OCI-M2 (cell line): ENCODE results near the gene DNAJB7.
"Not testable (repeated sequence)": the region's sequence is repeated elsewhere in the genome, so short reads cannot be mapped to it uniquely, and the experiment has no call there.

Experiments used
- DNase-seq: peaks from one replicate; lab custom pipeline; 2025; ENCODE audit not compliant: unreplicated experiment; lab: John Stamatoyannopoulos, UW

DNAJB7 gene

DNA sequence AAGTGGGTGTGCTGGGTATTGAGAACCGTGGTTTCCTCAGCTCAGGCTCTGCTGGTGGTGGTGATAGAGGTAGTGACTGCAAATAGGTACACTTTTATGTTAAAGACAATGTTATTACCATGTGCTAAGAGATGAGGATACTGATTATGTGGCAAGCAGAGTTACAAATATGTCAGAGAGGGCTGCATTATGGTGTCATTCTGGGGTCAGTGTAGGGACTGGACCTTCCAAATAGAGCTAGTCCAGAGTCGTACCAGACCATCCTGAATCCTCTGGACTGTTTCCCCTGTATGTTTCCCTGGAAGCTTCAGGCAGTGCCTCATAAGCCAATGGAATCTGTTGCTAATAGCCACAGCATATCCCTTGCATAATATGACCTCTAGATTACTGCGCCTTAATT is at the start of gene DNAJB7:
TSS of gene DNAJB7 (minus strand) at position 101 of the 400 bp plus-strand sequence. CDS start 119 bp downstream, outside the sequence.
- no peak for DNase-seq

GRCh38 chr22:40908895-40909294 is 47.0 kb upstream of the DNAJB7 start:
- no peak for DNase-seq

DNA sequence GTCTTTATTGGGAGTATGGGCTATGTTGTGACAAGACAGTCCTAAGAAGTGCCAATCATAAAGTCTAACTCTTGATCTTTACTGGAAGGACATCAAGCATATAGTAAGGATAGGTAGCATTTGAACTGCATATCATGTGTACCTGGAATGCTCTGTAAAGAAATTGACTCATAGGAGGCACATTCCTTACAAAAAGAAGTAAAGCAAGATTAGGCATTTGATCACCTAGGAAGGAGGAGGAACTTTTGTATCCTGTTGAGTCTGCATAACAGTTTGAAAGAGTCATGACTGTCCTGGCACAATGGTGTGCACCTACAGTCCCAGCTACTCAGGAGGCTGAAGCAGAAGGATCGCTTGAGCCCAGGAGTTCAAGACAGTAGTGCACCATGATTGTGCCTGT is 42.2 kb upstream of the DNAJB7 start:
- DNase-seq: no peak

GRCh38 chr22:40898850-40899357 is 37.0 kb upstream of the DNAJB7 start:
- DNase-seq: no peak

DNA sequence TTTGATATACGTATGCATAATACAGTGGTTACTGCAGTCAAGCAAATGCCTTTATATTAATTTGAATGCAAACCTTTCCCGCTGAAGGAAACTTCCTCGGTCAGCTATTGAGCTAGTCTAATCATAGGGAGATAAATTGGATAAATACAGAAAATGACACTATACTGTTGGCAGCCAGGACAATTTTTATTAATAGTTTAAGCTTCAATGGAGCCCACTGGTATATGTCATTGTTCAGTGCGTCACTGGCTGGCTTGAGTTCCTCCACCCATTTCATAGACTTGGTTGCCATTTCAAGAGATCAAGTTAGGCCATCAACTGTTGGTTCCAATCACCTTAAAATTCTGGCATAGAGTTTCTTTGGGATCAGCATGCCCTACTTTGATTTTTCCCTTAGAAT is 32.5 kb upstream of the DNAJB7 start:
- DNase-seq: no peak

GRCh38 chr22:40890881-40891280 is 29.0 kb upstream of the DNAJB7 start:
- DNase-seq: no peak

GRCh38 chr22:40889116-40889515 is 27.2 kb upstream of the DNAJB7 start:
- DNase-seq: no peak

DNA sequence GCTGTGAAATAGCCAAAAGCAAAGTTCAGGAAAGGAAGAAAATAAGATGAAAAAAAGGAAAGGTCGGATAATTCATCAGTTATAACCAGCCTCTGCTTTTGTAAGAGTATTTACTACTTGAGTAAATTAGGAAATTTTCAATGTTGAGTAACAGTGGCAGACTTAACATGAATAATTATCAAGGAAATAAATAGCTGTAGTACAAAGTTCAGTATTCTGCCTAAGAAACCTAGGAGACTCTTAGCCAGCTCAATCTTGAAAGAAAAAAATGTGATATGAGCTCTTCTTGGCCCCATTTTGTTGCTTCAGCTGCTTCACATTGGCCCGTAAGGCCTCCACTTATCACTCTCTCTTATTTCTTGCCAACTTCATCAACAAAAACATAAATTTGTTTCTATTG is 17.0 kb upstream of the DNAJB7 start:
- no peak for DNase-seq

GRCh38 chr22:40877488-40877887 is 15.6 kb upstream of the DNAJB7 start:
- no peak for DNase-seq

GRCh38 chr22:40876907-40877306 is 15.0 kb upstream of the DNAJB7 start:
- DNase-seq: no peak

DNA sequence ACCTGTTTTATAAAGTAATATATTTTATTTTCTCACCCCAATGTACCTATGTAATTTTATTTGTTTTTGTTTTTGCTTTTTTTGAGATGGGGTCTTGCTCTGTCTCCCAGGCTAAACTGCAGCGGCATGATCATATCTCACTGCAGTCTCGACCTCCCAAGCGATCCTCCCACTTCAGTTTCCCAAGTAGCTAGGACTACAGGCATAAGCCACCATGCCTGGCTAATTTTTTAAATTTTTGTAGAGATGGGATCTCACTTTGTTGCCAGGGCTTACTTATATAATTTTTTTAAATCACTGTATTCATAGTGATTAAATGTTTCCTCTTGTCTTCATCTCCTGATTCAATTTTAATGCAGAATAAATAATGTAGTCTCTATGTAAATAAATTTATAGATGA is 13.2 kb upstream of the DNAJB7 start:
- no peak for DNase-seq

GRCh38 chr22:40874016-40874415 is 12.1 kb upstream of the DNAJB7 start:
- no peak for DNase-seq

- DNase-seq: not testable (repeated sequence)
Observed at GRCh38 chr22:40868379-40868778, 6.5 kb upstream of the DNAJB7 start.

DNA sequence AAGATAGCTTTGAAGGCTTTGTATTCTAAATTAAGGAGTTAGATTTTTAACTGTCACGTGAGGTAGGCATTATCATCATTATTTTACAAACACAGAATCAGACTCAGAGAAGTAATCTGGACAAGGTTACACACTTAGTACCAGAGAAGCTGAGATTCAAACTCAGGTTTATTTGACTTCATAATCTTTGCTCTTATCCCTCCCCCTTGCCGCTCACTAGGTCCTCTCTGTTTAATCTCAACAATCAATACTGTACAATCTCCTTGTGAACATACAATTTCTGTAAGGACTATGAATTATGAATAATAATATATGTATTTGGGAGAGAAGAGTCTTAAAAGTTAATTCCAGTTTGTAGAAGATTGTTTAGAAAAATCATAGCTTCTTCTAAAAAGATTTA is 5.2 kb upstream of the DNAJB7 start:
- DNase-seq: no peak

DNA sequence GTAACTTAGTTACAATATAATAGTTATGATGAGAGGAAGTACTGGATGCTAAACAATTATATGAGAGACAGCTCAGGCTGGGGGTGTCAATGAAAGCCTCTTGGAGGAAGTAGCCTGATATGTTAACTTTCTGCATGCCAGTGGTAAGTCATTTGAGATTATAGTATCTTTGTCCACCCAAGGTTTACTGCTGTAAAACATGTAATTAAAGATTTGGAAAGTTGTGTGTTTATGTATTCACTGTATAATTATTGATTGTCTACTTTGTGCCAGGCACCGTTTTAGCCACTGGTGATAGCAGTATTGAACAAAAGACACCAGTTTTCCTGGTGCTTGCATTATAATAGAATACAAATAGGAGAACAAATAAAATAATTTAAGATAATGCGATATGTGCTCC is 624 bp upstream of the DNAJB7 start:
- no peak for DNase-seq

- DNase-seq: no peak
Observed at GRCh38 chr22:40857309-40857855, 4.5 kb downstream of the DNAJB7 start.

DNA sequence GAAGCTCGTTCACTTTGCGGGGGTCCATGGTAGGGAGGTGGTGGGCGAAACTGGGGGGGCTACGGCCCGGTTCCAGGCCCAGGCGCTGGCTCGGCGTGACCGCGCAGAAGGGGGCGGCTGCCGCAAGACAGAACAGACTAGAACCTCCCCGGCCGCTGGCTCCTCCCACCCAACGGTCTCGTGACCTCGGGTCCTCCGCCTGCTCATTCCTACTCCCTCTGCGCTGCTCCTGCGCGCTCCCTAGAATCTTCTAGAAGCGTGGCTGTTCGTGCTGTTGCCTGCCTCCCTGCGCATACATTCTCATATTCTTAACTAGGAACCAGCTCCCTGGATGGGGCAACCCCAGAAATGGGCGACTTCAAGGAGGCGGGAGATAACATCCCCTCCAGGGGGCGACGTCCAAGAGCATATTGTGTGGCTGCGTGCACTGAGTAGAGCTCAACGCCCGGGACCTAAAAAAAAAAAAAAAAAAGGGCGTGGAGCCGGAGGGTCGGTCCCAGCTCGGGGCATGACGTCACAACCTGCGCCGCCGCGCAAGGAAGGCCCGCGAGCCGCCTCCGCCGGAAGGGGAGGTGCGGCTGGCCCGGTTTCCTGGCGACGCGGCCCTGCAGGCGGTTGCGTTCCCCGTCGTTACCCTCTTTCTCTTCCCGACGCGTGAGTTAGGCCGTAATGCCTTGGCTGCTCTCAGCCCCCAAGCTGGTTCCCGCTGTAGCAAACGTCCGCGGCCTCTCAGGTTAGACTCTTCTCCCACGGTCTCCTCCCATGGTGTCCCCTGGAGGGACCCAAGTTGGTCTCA is 5.2 kb downstream of the DNAJB7 start, which contains the start of the genes ST13 and XPNPEP3:
TSS of gene ST13 (minus strand) at position 127 of the 796 bp plus-strand sequence. CDS start at position 28, 99 bp downstream.
TSS of gene XPNPEP3 (plus strand) at position 636 of the 796 bp plus-strand sequence. CDS start at position 670, 34 bp downstream.
- DNase-seq: peak; percentile 93

GRCh38 chr22:40855979-40856512 is 5.9 kb downstream of the DNAJB7 start:
- no peak for DNase-seq

DNA sequence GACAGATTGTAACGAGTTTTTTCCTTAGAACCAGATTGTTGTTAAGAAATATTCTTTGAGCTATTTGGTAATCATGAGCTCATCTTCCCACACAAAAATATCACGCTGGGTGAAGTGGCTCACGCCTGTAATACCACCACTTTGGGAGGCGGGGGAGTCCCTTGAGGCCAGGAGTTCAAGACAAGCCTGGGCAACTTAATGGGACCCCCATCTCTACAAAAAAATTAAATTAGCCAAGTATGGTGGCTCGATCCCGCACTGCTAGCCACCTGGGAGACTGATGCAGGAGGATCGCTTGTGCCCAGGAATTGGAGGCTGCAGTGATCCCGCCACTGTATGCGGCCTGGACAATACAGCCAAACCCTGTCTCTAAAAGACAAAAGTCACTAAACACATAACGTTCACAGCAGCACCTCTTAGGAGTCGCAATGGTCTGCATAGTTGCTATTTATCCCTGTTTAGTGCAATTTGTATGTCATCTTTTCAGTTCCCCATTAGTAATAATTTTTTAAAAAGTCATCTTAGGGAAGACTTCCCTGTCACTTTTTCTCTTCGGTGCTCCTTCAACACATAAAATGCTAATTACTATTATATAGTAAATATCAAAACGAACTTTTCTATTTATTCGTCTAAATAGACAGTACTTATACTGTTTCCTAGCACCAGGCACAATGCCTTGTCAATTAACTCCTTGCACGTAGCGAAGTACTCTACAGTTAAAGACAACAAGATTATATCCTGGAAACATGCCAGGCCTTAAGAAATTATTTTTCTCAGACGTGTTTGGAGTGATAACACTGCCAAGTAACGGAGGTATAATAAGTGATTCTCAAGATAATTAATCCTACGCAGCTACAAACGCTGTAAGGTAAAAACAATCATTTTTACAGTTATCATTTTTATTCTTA is 6.6 kb downstream of the DNAJB7 start:
- no peak for DNase-seq

- DNase-seq: no peak
Observed at GRCh38 chr22:40853961-40854360, 8.0 kb downstream of the DNAJB7 start.

GRCh38 chr22:40853333-40853732 is 8.6 kb downstream of the DNAJB7 start:
- DNase-seq: no peak
